Panc1 (cell line): ENCODE measurements around the gene ZNF500.

Source experiments
- CTCF ChIP-seq: fragments of 450-650 bp; IDR thresholded peaks from 2 replicates; pipeline ENCODE4 v1.5.1; 2017; ENCODE audit warnings: mild to moderate bottlenecking
- REST ChIP-seq, 2 experiments: IDR thresholded peaks; 2 replicates each; pipeline ENCODE4 v1.6.1; 2011 to 2012; ENCODE audit warnings: low read depth in 2 of 2, control low read depth in 1 of 2, low read length in 1 of 2, mild to moderate bottlenecking in 1 of 2, moderate library complexity in 1 of 2; ENCODE audit not compliant: insufficient read depth in 1 of 2

- TF ChIP-seq CTCF (no peak), REST (IDR thresholded peaks at IDR 0.05; ENCODE audit: insufficient read depth in 1 of 2, low read depth in 2 of 2, low read length in 1 of 2) (no peak)
These were observed 32.4 kb upstream of the ZNF500 start for GRCh38 chr16:4799171-4799855.
